ENCODE results near the gene TCTN2.

Gene TCTN2

GRCh38 chr12:123676616-123677320 lies 5.9 kb downstream of the TCTN2 start:
- Histone ChIP-seq H3K4me3 (replicated peaks; ENCODE audit: insufficient read depth, low read length) (no peak overlapping the region), H3K27ac (replicated peaks) (no peak overlapping the region), H3K27me3 (ENCODE audit: insufficient read depth, poor library complexity, severe bottlenecking) (no peaks in the 10 kb centered on the region)
- no peak for DNase-seq (ENCODE audit: low read depth in 1 of 2, low spot score in 1 of 2)
- no peak for TF ChIP-seq CTCF (IDR thresholded peaks at IDR 0.05; ENCODE audit: insufficient read depth, low read length)
- no peak for TF ChIP-seq POLR2AphosphoS5 (IDR thresholded peaks at IDR 0.05; ENCODE audit: low read depth)
- TF ChIP-seq SPI1 (IDR thresholded peaks at IDR 0.05; ENCODE audit: borderline replicate concordance, low read depth): no peak
- no peak for TF ChIP-seq GABPA (IDR thresholded peaks at IDR 0.05; ENCODE audit: low read depth)
- no peak for TF ChIP-seq REST (IDR thresholded peaks at IDR 0.05; ENCODE audit: insufficient replicate concordance, low read depth)

- H3K27me3 ChIP-seq (ENCODE audit: insufficient read depth, poor library complexity, severe bottlenecking): no peaks in the 10 kb centered on the region
- TF ChIP-seq SPI1 (IDR thresholded peaks at IDR 0.05; ENCODE audit: borderline replicate concordance, low read depth): no peak
- TF ChIP-seq REST (IDR thresholded peaks at IDR 0.05; ENCODE audit: insufficient replicate concordance, low read depth): no peak
- no peak for TF ChIP-seq CTCF (IDR thresholded peaks at IDR 0.05; ENCODE audit: insufficient read depth, low read length)
- no peak for TF ChIP-seq GABPA (IDR thresholded peaks at IDR 0.05; ENCODE audit: low read depth)
- TF ChIP-seq POLR2AphosphoS5 (IDR thresholded peaks at IDR 0.05; ENCODE audit: low read depth): no peak
- DNase-seq (ENCODE audit: low read depth in 1 of 2, low spot score in 1 of 2): no peak
These were observed 8.1 kb downstream of the TCTN2 start for GRCh38 chr12:123678981-123679380.

GRCh38 chr12:123681605-123682004 lies 10.7 kb downstream of the TCTN2 start:
- DNase-seq (ENCODE audit: low read depth in 1 of 2, low spot score in 1 of 2): peak in 1 of 2 experiments; percentile 40
- TF ChIP-seq GABPA (IDR thresholded peaks at IDR 0.05; ENCODE audit: low read depth): no peak
- TF ChIP-seq SPI1 (IDR thresholded peaks at IDR 0.05; ENCODE audit: borderline replicate concordance, low read depth): no peak
- TF ChIP-seq REST (IDR thresholded peaks at IDR 0.05; ENCODE audit: insufficient replicate concordance, low read depth): no peak
- no peak for TF ChIP-seq POLR2AphosphoS5 (IDR thresholded peaks at IDR 0.05; ENCODE audit: low read depth)
- no peak for TF ChIP-seq CTCF (IDR thresholded peaks at IDR 0.05; ENCODE audit: insufficient read depth, low read length)
- H3K27ac ChIP-seq (replicated peaks): no peak overlapping the region
- no peak overlapping the region for H3K4me3 ChIP-seq (replicated peaks; ENCODE audit: insufficient read depth, low read length)
- no peaks in the 10 kb centered on the region for H3K27me3 ChIP-seq (ENCODE audit: insufficient read depth, poor library complexity, severe bottlenecking)

More at GRCh38 chr12:123678981-123679380, 8.1 kb downstream of the TCTN2 start:
- H3K27ac ChIP-seq (replicated peaks): no peak overlapping the region
- H3K4me3 ChIP-seq (replicated peaks; ENCODE audit: insufficient read depth, low read length): no peak overlapping the region

Data from HL-60 (cell line).